IMR-90 (cell line): ENCODE measurements around the gene MAFB.

Experiments
- CTCF ChIP-seq: conservative IDR thresholded peaks from 2 replicates; pipeline ENCODE4 v1.5.1; 2012; ENCODE audit warnings: mild to moderate bottlenecking, low read depth, low read length, improper control_type of control experiment
- MAFK ChIP-seq: IDR thresholded peaks from 2 replicates; pipeline ENCODE4 v1.6.1; 2012; ENCODE audit warnings: low read depth, low read length, improper control_type of control experiment
- POLR2A ChIP-seq: IDR thresholded peaks from 2 replicates; pipeline ENCODE4 v1.6.1; 2012; ENCODE audit warnings: mild to moderate bottlenecking, low read depth, low read length
- RAD21 ChIP-seq: IDR thresholded peaks from 2 replicates; pipeline ENCODE4 v1.6.1; 2012; ENCODE audit warnings: low read length, improper control_type of control experiment
- RCOR1 ChIP-seq: IDR thresholded peaks from 2 replicates; pipeline ENCODE4 v1.6.1; 2012; ENCODE audit warnings: mild to moderate bottlenecking, low read length, improper control_type of control experiment; ENCODE audit not compliant: insufficient replicate concordance
- SMC3 ChIP-seq: fragments of 150-350 bp; IDR thresholded peaks from 2 replicates; pipeline ENCODE4 v1.6.1; 2016; ENCODE audit warnings: low read depth, mild to moderate bottlenecking, antibody characterized with exemption, low read length, moderate library complexity

DNA sequence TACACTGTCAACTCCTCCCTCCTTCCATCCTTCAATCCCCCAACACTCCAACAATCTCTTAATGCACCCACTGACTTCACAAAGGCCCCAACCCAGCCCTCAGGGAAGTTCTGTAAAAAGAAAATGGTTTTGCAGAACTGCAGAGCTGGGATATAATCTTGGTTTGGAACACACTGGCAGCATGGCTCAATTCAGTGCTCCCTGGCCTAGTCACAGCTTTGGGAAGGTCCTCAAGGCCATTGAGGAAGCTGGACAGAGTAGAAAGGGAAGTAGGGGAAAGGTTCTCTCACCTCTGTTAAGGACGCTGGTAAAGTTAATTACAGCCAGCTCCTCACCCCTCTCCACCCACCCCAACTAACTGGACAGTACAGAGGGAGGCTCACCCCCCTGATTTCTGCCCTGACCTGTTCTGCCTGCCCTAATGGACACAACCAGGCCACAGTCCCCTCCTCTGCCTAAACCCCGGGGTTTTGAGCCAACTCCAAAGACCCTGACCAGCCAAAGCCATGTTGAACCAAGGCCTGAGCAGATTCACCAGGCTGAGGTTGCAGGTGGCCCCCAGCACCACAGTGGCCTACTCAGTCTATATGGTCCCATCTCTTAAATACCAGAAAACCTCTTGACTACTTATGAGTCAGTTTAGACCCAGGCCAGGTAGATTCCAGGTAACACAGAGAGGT, 49.2 kb downstream of the MAFB start:
- TF ChIP-seq POLR2A: no peak
- no peak for TF ChIP-seq SMC3
- TF ChIP-seq CTCF: no peak
- no peak for TF ChIP-seq RAD21
- no peak for TF ChIP-seq MAFK
- TF ChIP-seq RCOR1: no peak
